ENCODE data around the gene IL36A.

Gene IL36A, protein sequence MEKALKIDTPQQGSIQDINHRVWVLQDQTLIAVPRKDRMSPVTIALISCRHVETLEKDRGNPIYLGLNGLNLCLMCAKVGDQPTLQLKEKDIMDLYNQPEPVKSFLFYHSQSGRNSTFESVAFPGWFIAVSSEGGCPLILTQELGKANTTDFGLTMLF

DNA sequence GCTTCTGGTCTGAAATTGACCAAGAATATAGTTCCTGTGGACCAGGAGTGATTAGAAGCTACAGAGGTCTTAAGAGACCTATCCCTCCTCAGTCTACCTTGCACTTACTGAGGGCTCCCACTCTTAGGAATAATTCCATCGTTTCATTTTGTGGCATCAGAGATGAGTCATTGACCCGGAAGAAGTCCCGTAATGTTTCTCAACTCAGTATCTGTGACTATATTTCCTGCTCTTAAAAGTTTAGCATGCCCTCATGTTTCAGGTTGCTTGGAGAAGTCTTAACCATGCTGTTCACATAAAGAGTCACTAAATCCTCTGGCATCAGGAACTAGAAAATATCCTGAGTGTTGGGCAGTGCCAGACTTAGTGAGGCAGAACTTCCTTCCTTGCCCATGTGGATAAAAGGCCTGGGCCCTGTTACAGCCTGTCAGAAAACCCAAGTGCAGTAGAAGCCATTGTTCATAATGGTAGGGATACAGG, at the start of gene IL36A:
IL36A (plus strand) TSS at position 430 of the 480 bp plus-strand sequence. CDS start 413 bp downstream, outside the sequence.
- no peak for DNase-seq (ENCODE audit: low spot score)
- in situ Hi-C loops (cut with MboI; ENCODE audit: low sequenced_read_pairs, unreplicated experiment), result no loop called here
- TF ChIP-seq, protein P1, sequence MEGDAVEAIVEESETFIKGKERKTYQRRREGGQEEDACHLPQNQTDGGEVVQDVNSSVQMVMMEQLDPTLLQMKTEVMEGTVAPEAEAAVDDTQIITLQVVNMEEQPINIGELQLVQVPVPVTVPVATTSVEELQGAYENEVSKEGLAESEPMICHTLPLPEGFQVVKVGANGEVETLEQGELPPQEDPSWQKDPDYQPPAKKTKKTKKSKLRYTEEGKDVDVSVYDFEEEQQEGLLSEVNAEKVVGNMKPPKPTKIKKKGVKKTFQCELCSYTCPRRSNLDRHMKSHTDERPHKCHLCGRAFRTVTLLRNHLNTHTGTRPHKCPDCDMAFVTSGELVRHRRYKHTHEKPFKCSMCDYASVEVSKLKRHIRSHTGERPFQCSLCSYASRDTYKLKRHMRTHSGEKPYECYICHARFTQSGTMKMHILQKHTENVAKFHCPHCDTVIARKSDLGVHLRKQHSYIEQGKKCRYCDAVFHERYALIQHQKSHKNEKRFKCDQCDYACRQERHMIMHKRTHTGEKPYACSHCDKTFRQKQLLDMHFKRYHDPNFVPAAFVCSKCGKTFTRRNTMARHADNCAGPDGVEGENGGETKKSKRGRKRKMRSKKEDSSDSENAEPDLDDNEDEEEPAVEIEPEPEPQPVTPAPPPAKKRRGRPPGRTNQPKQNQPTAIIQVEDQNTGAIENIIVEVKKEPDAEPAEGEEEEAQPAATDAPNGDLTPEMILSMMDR (IDR thresholded peaks at IDR 0.05; ENCODE audit: borderline replicate concordance, control extremely low read depth, extremely low read depth, insufficient read depth, missing control alignments), result no peak

DNA sequence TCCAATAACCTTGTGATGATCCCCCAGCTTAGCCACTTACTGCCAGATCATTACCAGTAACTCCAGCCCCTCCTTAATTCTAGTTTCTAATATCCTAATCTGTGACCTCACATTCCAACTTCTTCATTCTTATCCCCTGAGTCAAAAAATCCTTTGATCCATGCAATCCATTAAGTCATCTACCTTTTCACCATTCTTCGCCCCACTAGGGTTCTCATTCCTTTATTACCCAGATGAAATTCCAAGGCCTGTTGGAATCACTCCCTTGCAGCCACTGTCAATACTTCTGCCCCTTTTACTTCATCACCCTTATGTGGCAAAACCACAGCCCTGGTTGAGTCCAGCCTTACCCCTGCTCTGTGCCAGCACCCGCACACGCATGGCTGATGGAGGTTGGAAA, 47.7 kb upstream of the IL36A start:
- in situ Hi-C loops (cut with MboI; ENCODE audit: low sequenced_read_pairs, unreplicated experiment), result no loop called here
- DNase-seq (ENCODE audit: low spot score), result no peak

DNA sequence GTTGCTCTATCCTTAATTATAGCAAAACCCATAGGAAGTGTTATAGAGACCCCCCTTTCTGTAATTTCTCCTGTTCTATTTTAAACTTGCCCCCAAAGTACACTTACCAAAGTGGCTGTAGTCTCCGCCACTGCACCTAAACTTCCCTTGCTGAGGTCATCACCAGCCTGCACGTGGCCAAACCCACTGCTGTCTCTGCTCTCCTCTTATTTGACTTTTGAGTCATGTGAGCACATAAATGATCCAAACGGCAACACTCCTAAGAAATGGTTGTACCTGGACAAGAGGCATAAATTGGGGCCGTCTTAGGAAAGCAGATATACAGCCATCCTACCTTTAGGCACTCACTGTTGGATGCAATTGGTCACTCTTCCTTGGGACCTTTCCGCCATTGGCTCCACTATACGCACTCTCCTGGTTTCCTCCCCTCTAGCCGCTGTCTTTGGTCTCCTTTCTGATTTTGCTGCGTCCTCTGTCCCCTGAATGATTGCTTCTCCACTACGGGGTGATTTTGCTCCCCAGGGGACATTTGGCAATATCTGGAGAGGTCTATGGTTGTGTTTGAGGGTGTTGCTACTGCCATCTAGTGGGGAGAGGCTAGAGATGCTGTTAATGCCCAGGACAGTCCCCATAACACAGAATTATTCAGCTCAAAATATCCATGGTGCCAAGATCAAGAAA, 46.7 kb upstream of the IL36A start:
- TF ChIP-seq, protein P1 (IDR thresholded peaks at IDR 0.05; ENCODE audit: borderline replicate concordance, control extremely low read depth, extremely low read depth, insufficient read depth, missing control alignments), result peak; percentile 73
- peak; percentile 63 for DNase-seq (ENCODE audit: low spot score)
- in situ Hi-C loops (cut with MboI; ENCODE audit: low sequenced_read_pairs, unreplicated experiment), result no loop called here

More for the DNA sequence above, 47.7 kb upstream of the IL36A start:
- TF ChIP-seq, protein P1 (IDR thresholded peaks at IDR 0.05; ENCODE audit: borderline replicate concordance, control extremely low read depth, extremely low read depth, insufficient read depth, missing control alignments), result no peak

DNA sequence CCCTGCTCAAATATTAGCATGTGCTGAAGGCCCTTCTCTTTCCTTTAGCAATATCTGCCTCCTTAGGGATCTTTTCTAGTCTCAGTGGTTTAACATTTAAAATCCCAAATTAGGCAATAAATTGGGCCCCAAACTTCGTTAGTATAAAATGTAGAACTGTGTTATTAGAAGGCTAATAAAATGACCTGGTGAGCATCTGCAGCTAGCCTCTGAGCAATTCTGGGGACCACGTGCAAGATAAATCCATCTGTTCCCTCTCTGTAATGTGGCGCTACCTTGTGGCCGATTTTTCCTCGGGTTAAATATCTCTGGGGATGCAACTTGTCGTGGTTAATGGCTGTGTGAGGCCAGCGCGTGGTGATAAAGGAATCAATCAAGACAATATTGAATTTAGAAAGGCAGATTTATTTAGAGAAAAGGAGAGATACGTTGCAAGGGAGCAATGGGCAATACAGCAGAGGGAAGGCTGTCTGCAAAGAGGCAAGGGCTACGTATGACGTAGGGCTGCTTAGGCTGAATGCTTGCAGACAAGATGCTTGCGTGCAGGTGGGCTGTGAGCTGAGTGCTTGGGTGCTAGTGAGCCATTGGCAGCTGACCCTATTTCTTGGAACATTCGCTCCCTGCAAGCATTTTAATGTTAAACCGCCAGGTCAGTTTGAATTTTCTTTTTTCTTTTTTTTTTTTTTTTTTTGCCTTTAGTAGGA, 46.0 kb upstream of the IL36A start:
- in situ Hi-C loops (cut with MboI; ENCODE audit: low sequenced_read_pairs, unreplicated experiment), result no loop called here
- DNase-seq (ENCODE audit: low spot score), result no peak
- TF ChIP-seq, protein P1 (IDR thresholded peaks at IDR 0.05; ENCODE audit: borderline replicate concordance, control extremely low read depth, extremely low read depth, insufficient read depth, missing control alignments), result peak; percentile 17

DNA sequence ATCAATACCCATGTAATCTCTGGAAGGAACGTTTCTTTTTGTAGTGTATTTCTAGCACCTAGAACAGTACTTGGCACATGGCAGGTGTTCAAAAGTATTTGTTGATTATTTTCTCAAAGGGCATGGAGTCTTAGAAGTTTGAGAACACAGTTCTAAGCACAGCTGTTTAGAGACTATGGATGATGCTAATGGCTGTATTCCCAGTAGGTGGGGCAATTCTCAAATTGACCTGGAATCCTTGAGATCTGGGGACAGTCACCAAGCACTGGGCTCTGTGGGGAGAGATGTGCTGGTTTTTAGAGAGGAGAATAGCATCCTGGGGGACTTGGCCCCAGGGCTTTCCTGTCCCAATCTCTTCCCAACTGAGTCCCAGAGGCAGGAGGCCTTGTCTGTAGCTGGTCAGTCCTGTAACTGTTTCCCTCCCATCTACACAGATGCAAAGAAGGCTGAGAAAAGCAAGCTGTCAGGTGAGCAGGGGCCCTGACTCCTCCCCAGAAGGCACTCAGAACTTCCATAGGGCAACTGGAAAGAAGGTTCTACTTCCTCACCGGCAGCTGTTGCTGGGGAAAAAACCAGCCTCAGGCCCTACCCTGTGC, 44.9 kb upstream of the IL36A start:
- TF ChIP-seq, protein P1 (IDR thresholded peaks at IDR 0.05; ENCODE audit: borderline replicate concordance, control extremely low read depth, extremely low read depth, insufficient read depth, missing control alignments), result no peak
- in situ Hi-C loops (cut with MboI; ENCODE audit: low sequenced_read_pairs, unreplicated experiment), result no loop called here
- DNase-seq (ENCODE audit: low spot score), result no peak
